Sciatic nerve (tissue), 2 donors: ENCODE measurements around the gene SAYSD1. TPM values are rescaled to one million over a fixed set of nuclear protein-coding genes. Genes with fewer than 3 reads are reported as not detected.
"Not testable (repeated sequence)": the region's sequence is repeated elsewhere in the genome, so short reads cannot be mapped to it uniquely, and the experiment has no call there.

ENCODE experiments used
- ATAC-seq: fragments of 200-7000 bp; cut with Tn5 transposase; one replicate; pipeline ENCODE4 v1.9.1; 2020; ENCODE audit warnings: mild to moderate bottlenecking, moderate library complexity
- DNase-seq: peaks from one replicate; pipeline ENCODE4 v3.0.0-alpha.2; 2020; ENCODE audit warnings: low spot score
- intact Hi-C: fragments of 100-400 bp; cut with DNase I; formaldehyde crosslinking; loops from one replicate; pipeline ENCODE4 v1.14.2; 2022
- total RNA-seq: library from RNA; stranded (reverse); fragmentation: NEBNext Ultra II Directional; extraction: Animal tissue kit (Norgen Biotek cat#: 25700); gene quantifications from one replicate; pipeline ENCODE4 v1.2.1, GENCODE V29; 2021
- donor health status: DM: no; HTN: no; CAD: no.
- donor health status: DM: no; HTN: no; CAD: no.

The SAYSD1 gene
- total RNA-seq = 15.3 TPM

DNA sequence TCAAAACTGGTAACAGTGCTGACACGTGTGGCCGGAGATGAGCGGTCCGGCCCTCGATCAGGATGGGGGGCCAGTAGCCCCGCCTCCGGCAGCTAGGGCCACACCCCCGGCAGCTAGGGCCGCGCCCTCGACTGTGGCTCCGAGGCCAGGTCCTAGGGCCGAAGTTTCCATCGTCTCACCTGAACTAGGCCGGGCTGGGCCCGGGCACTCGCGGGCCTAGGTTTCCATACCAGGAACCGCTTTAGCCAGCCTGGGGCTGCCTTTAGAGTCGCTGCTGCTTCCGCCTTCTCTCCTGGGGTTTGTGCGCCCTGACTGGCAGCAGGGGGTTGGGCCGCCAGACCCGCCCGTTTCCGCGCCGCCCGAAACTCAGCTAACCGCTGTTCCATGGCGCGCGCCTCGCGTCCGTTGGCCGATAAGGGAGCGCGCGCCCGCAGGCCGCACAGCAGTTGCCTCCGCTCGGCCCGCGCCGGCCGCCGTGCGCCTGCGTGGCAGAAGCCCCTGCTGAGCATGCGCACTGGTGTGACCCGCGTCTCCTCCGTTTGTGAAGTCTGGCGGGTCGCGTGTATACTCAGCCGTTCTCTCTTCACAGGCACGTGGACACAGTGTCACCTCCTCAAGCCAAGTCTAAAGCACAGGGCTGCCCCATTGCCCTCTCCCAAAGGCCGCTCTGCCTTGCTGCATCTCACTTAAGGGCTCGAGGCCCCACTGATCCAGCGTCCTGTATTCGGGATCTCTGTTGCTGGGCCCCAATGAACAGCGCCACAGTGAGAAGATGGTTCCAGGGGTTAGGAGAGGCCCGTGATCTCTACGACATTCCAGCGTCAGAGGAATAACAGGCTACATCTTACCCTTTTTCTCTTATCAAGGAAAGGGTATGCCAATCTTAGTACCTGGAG lies at the start of gene SAYSD1:
TSS of gene SAYSD1 (minus strand) at position 483 of the 896 bp plus-strand sequence. CDS start at position 386, 97 bp downstream.
- peak; percentile 99 for ATAC-seq
- intact Hi-C loops = no loop called here
- DNase-seq = peak; percentile 94

- ATAC-seq = no peak
- intact Hi-C loops = no loop called here
Observed at GRCh38 chr6:39157511-39157910, 42.5 kb upstream of the SAYSD1 start.

GRCh38 chr6:39156801-39157200 lies 41.8 kb upstream of the SAYSD1 start:
- no peak for ATAC-seq
- intact Hi-C loops = no loop called here
- no peak for DNase-seq

More at GRCh38 chr6:39157511-39157910, 42.5 kb upstream of the SAYSD1 start:
- DNase-seq = no peak

DNA sequence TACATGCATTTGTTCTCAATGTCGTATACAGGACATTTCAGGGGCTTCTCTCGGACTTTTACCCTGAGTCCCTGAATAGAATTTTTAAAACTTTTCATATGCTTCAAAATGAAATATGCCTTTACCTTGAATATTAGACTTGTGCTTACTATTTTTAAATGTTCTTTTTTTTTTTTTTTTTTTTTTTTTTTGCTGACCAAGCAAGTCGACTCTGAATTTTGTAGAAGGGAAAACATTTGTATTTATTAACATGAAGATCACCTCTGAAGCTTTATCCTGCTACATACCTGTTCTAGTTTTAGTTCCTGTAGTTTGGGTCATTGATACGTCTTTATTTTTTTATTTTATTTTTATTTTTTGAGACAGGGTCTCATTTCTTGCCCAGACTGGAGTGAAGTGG lies 39.7 kb upstream of the SAYSD1 start:
- ATAC-seq (no peak), DNase-seq (no peak)
- intact Hi-C loops = no loop called here

DNA sequence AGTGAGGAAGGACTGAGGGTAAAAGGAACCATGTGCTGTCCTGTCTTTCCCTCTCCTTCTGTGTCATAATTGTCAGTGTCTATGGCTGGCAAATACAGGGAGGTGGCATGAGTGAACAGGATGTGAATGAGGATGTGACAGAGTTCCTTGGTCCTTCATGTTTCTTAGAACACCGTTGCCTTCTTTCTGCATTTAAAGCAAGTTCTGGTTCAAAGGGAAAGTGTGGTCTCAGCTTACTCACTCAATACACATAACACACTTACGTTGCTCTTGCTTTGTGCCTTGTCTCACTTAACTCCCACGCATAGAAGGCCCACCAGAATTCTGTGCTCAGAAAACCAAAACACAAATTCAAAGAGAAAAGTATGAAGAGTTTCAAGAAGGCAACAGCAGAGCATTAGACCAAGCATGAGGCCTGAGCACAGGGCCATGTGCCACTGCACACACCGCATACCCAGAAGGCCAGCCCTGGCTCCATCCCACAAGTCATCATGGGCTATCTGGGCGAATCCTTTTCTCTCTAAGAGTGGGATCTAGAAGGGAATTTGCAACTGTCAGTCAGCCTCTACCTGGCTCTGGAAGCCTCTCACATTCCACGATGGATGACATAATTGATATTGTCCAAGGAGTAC lies 38.9 kb upstream of the SAYSD1 start:
- intact Hi-C loops = no loop called here
- ATAC-seq = no peak
- DNase-seq = no peak

- ATAC-seq = no peak
- intact Hi-C loops = no loop called here
Observed at GRCh38 chr6:39152262-39152661, 37.3 kb upstream of the SAYSD1 start.

DNA sequence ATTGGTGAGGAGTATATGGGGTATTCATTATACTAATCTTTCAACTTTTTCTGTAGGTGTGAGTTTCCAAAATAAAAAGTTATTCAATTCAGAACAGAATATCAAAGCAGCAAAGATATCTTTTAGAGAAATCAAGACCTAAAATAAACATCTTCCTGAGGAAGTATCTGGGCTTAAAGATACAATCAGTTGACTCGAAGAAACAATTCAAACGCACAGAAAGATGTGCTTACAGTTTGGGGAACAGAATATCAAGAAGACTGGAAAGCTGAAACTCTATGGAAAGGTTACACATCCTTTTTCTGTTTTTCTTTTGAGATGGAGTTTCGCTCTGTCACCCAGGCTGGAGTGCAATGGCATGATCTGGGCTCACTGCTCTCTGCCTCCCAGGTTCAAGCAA lies 36.2 kb upstream of the SAYSD1 start:
- intact Hi-C loops = no loop called here
- ATAC-seq (no peak), DNase-seq (no peak)

More at GRCh38 chr6:39152262-39152661, 37.3 kb upstream of the SAYSD1 start:
- DNase-seq = no peak

GRCh38 chr6:39144481-39145173 lies 29.6 kb upstream of the SAYSD1 start:
- ATAC-seq = no peak
- intact Hi-C loops = no loop called here
- DNase-seq = no peak

GRCh38 chr6:39143238-39143930 lies 28.4 kb upstream of the SAYSD1 start:
- intact Hi-C loops = no loop called here
- ATAC-seq = no peak
- DNase-seq = no peak

- intact Hi-C loops = no loop called here
- no peak for DNase-seq
- no peak for ATAC-seq
Observed at GRCh38 chr6:39140556-39141167, 25.7 kb upstream of the SAYSD1 start.

DNA sequence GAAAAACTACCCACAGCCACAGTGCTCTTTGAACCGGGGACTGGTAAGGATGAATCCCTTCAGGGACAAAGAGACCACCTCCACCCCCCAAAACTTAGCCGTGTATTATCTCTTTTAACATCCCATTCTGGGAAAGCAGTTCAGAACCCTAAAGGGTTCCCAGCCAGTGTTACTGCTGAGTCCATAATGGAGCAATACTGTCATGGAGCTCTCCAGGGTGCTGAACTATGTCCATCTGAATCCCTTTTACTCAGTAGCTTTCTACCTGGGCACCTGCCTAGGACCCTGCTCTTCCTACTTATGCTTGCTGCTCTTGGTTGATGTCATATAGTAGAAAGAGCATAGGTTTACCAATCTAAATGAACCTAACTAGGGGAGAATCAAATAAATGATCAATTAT lies 22.3 kb upstream of the SAYSD1 start:
- DNase-seq = no peak
- intact Hi-C loops = no loop called here
- no peak for ATAC-seq

GRCh38 chr6:39136207-39136606 lies 21.2 kb upstream of the SAYSD1 start:
- intact Hi-C loops, ATAC-seq, DNase-seq: not testable (repeated sequence)

GRCh38 chr6:39134761-39135160 lies 19.8 kb upstream of the SAYSD1 start:
- ATAC-seq, intact Hi-C loops: not testable (repeated sequence)

DNA sequence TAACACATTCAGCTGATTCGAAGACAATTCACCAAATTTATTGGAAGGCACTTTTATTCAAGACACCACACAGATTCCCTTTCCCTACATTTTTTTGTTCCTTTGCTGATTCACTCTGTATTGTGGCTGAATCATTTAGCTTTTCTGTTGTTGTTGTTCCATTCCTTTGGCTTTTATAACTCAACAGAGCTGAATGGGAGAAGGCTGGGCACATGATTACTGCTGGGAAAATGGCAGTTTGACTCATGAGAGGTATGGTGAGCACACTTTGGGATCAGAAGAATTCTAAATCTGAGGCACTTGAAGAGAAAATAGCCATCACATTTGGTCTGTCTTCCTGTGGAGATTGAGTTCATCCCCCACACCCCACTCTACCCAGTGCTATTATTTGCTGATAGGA lies 15.7 kb upstream of the SAYSD1 start:
- intact Hi-C loops = no loop called here
- ATAC-seq (no peak), DNase-seq (no peak)

More at GRCh38 chr6:39134761-39135160, 19.8 kb upstream of the SAYSD1 start:
- not testable (repeated sequence) for DNase-seq

- intact Hi-C loops = no loop called here
- ATAC-seq (peak; percentile 71), DNase-seq (no peak)
Observed at GRCh38 chr6:39128832-39129231, 13.8 kb upstream of the SAYSD1 start.

DNA sequence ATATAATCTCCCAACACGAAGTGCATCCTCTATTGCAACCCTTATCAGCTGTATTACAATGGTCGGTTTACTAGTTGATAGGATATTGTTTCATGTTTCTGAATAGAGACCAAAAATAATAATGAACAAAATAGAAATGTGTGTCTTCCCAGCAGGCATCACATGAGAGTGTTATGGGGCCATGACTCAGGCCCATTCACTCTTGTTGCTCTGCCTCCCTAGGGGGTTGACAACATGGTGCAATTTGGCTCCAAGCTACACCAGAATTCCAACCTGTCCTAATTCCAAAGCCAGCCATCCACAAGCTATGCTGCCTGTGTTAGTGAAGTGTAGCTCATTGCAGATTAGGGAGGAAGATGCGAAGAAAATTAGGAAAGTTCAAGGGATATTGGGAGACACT lies 13.1 kb upstream of the SAYSD1 start:
- intact Hi-C loops = no loop called here
- DNase-seq (no peak), ATAC-seq (peak; percentile 80)

DNA sequence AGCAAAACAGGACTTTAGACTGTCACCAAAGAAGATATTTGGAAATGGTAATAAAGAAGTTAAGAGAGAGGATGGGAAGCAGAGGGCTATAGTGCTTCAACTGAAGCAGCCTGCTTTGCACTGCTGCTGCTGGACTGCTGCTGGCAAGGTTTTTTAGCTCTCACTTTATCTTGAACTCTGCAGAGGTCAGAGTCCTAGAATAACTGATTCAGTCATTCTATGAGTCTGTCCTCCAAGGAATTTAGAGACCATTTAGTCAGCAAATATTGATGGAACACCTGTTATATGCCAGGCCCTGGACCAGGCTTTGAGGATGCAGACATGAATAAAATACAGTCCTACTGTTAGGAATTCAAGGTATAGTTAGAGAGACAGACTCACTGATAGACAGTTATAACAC lies 9.1 kb upstream of the SAYSD1 start:
- DNase-seq = no peak
- intact Hi-C loops = no loop called here
- ATAC-seq = no peak

DNA sequence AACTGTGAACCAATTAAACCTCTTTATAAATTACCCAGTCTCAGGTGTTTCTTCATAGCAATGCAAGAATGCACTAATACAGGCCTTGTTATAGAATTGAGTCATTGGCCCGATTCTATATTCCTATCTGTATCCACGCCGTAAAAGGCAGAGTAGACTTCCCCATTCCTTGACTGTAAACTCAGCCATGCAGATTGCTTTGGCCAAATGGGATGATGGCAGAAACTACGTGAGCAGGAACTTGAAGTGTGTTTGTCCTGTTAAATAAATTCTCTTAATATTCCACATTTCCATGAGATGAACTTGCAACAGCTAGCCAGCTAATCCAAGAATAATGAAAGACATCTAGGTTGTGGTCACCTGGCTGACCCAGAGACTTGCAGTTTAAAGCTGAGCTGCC lies 3.9 kb upstream of the SAYSD1 start:
- ATAC-seq = no peak
- intact Hi-C loops = no loop called here
- DNase-seq = no peak

DNA sequence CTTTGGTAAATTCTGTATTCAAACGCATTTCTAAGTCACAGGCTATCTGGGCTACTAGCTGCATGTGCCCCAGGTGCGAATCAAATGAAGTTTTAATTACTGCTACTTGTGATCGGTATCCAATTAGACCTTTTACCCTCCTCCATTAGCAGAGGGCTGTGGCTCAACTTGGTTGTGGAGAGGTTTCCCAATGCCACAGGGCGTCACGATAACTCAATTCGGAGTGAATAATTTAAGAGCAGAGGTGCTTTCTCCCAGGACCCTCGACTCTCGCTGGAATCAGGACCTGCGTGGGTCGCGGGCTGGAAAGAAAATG lies 640 bp downstream of the SAYSD1 start:
- DNase-seq = no peak

More for the DNA sequence above, 640 bp downstream of the SAYSD1 start:
- ATAC-seq = peak; percentile 27
- intact Hi-C loops = no loop called here
